GM23338 (cell line): ENCODE measurements around the gene ARFGEF2. TPM values are rescaled to one million over a fixed set of nuclear protein-coding genes. Genes with fewer than 3 reads are reported as not detected.

Experiments
- ATAC-seq: fragments of 200-7000 bp; cut with Tn5 transposase; 3 replicates; pipeline ENCODE4 v1.9.1; 2020
- DNase-seq: peaks from one replicate; pipeline ENCODE4 v3.0.0-alpha.2; 2015; ENCODE audit warnings: low spot score
- H2AFZ ChIP-seq: fragments of 200-600 bp; sonication (generic); 2 replicates; pipeline ENCODE4 v1.8.0; 2016; ENCODE audit warnings: antibody characterized with exemption, mild to moderate bottlenecking, moderate library complexity
- H3F3A ChIP-seq: fragments of 200-600 bp; sonication (generic); replicated peaks from 2 replicates; pipeline ENCODE4 v1.8.0; 2017; ENCODE audit warnings: antibody characterized with exemption, mixed run types, low read depth
- H3K27ac ChIP-seq: fragments of 200-600 bp; sonication (generic); 2 replicates; pipeline ENCODE4 v1.6.1; 2016; ENCODE audit warnings: low read depth
- H3K27me3 ChIP-seq: fragments of 200-600 bp; sonication (generic); 2 replicates; pipeline ENCODE4 v1.8.0; 2016; ENCODE audit warnings: mild to moderate bottlenecking, mixed run types, moderate library complexity; ENCODE audit not compliant: insufficient read depth
- H3K36me3 ChIP-seq: fragments of 200-600 bp; sonication (generic); 2 replicates; pipeline ENCODE4 v1.8.0; 2016; ENCODE audit warnings: mild to moderate bottlenecking; ENCODE audit not compliant: insufficient read depth
- H3K4me1 ChIP-seq: fragments of 200-600 bp; sonication (generic); 2 replicates; pipeline ENCODE4 v1.8.0; 2016; ENCODE audit warnings: mild to moderate bottlenecking, moderate library complexity; ENCODE audit not compliant: insufficient read depth
- H3K4me2 ChIP-seq: fragments of 200-600 bp; sonication (generic); 2 replicates; pipeline ENCODE4 v1.7.1; 2017; ENCODE audit warnings: mixed run types
- H3K4me3 ChIP-seq: fragments of 200-600 bp; sonication (generic); 2 replicates; pipeline ENCODE4 v1.6.1; 2016; ENCODE audit warnings: mixed run types
- H3K79me2 ChIP-seq: fragments of 200-600 bp; sonication (generic); replicated peaks from 2 replicates; pipeline ENCODE4 v1.8.0; 2017; ENCODE audit warnings: mild to moderate bottlenecking; ENCODE audit not compliant: insufficient read depth
- H3K9me2 ChIP-seq: fragments of 200-600 bp; sonication (generic); 2 replicates; pipeline ENCODE4 v1.8.0; 2017; ENCODE audit not compliant: insufficient read depth
- H4K20me1 ChIP-seq: fragments of 200-600 bp; sonication (generic); replicated peaks from 2 replicates; pipeline ENCODE4 v1.8.0; 2017; ENCODE audit warnings: mild to moderate bottlenecking; ENCODE audit not compliant: insufficient read depth
- H3K27ac Mint-ChIP-seq: 2 replicates; pipeline ENCODE4 v1.8.0; 2020; ENCODE audit warnings: inconsistent platforms, mild to moderate bottlenecking, moderate library complexity, mixed read lengths
- H3K27me3 Mint-ChIP-seq: 3 replicates; pipeline ENCODE4 v1.8.0; 2022; ENCODE audit warnings: low read depth, mild to moderate bottlenecking, moderate library complexity, mixed read lengths, inconsistent platforms; ENCODE audit not compliant: insufficient read depth, poor library complexity
- H3K36me3 Mint-ChIP-seq: 3 replicates; pipeline ENCODE4 v1.8.0; 2021; ENCODE audit warnings: low read depth, mild to moderate bottlenecking, inconsistent platforms, moderate library complexity, mixed read lengths
- H3K4me1 Mint-ChIP-seq: 3 replicates; pipeline ENCODE4 v1.8.0; 2020; ENCODE audit warnings: mild to moderate bottlenecking, inconsistent platforms, mixed read lengths
- H3K4me3 Mint-ChIP-seq: 3 replicates; pipeline ENCODE4 v1.8.0; 2021; ENCODE audit warnings: moderate library complexity, mild to moderate bottlenecking, inconsistent platforms, mixed read lengths
- H3K9me3 Mint-ChIP-seq: 3 replicates; pipeline ENCODE4 v1.8.0; 2020; ENCODE audit warnings: moderate library complexity, mild to moderate bottlenecking, inconsistent platforms, mixed read lengths
- CREB1 ChIP-seq: fragments of 250-450 bp; sonication (Bioruptor Pico); IDR thresholded peaks from 2 replicates; pipeline ENCODE4 v1.5.0; 2020; ENCODE audit warnings: low read depth, mild to moderate bottlenecking, moderate library complexity
- CTCF ChIP-seq, 2 experiments: fragments of 200-600 bp in 1 of 2; sonication (generic) in 1 of 2; conservative IDR thresholded peaks; 2 replicates each; pipeline versions ENCODE4 v1.5.1 to v1.6.1; 2016 to 2017; ENCODE audit warnings: antibody characterized with exemption in 2 of 2, low read depth in 2 of 2, mild to moderate bottlenecking in 2 of 2, moderate library complexity in 1 of 2
- EZH2 ChIP-seq: fragments of 200-600 bp; sonication (generic); IDR thresholded peaks from one replicate; pipeline ENCODE4 v1.8.0; 2017; ENCODE audit warnings: antibody characterized with exemption, mild to moderate bottlenecking, low read depth; ENCODE audit not compliant: unreplicated experiment
- EZH2phosphoT487 ChIP-seq: fragments of 200-600 bp; sonication (generic); IDR thresholded peaks from one replicate; pipeline ENCODE4 v1.8.1; 2018; ENCODE audit warnings: antibody characterized with exemption; ENCODE audit not compliant: unreplicated experiment
- JUNB ChIP-seq: IDR thresholded peaks from one replicate; pipeline ENCODE4 v1.6.1; 2016; ENCODE audit warnings: antibody characterized with exemption; ENCODE audit not compliant: unreplicated experiment
- NANOG ChIP-seq: IDR thresholded peaks from 2 replicates; pipeline ENCODE4 v1.6.1; 2016; ENCODE audit warnings: antibody characterized with exemption, borderline replicate concordance
- POLR2AphosphoS5 ChIP-seq: IDR thresholded peaks from 2 replicates; pipeline ENCODE4 v1.6.1; 2016; ENCODE audit warnings: antibody characterized with exemption, low read depth
- STAT1 ChIP-seq: IDR thresholded peaks from one replicate; pipeline ENCODE4 v1.6.1; 2016; ENCODE audit warnings: antibody characterized with exemption; ENCODE audit not compliant: unreplicated experiment
- ZNF114 ChIP-seq: fragments of 250-450 bp; sonication (Bioruptor Pico); IDR thresholded peaks from 2 replicates; pipeline ENCODE4 v1.5.0; 2020; ENCODE audit warnings: mild to moderate bottlenecking, moderate library complexity
- ZNF331 ChIP-seq: fragments of 250-450 bp; sonication (Bioruptor Pico); IDR thresholded peaks from 2 replicates; pipeline ENCODE4 v1.5.0; 2020; ENCODE audit warnings: low read depth, mild to moderate bottlenecking, moderate library complexity
- ZNF462 ChIP-seq: fragments of 250-450 bp; sonication (Bioruptor Pico); IDR thresholded peaks from 2 replicates; pipeline ENCODE4 v1.5.0; 2020; ENCODE audit warnings: mild to moderate bottlenecking, moderate library complexity
- polyA plus RNA-seq: library from polyadenylated mRNA; unstranded; fragments of >200 nt; fragmentation: Nextera tagmentation; extraction: Ambion mirVana; gene quantifications from 2 replicates; pipeline ENCODE4 v1.2.1, GENCODE V29; 2016
- total RNA-seq: library from RNA; depleted of rRNA; stranded (reverse); fragments of >200 nt; shearing (Covaris generic); gene quantifications from 2 replicates; pipeline ENCODE4 v1.2.3, GENCODE V29; 2014
- TF ChIP-seq, protein P1 (sequence below): IDR thresholded peaks from one replicate; pipeline ENCODE4 v1.6.1; 2018; ENCODE audit warnings: antibody characterized with exemption; ENCODE audit not compliant: unreplicated experiment
- TF ChIP-seq, protein P2 (sequence below): IDR thresholded peaks from 2 replicates; pipeline ENCODE4 v1.6.1; 2016; ENCODE audit warnings: antibody characterized with exemption

ARFGEF2 gene
- total and polyA plus RNA-seq, 2 experiments from 2014 or later = 7.2 to 25.5 TPM

GRCh38 chr20:49001741-49002140, 80.2 kb downstream of the ARFGEF2 start:
- Mint-ChIP-seq H3K36me3 (peaks cover 37% of the 10 kb centered on the region), H3K4me3 (no peak overlapping the region), H3K4me1 (no peaks in the 10 kb centered on the region), H3K27me3 (peaks cover 3% of the 10 kb centered on the region), H3K27ac (no peak overlapping the region), H3K9me3 (no peaks in the 10 kb centered on the region)
- Histone ChIP-seq H4K20me1 (peaks cover 3% of the 10 kb centered on the region), H3K79me2 (no peaks in the 10 kb centered on the region), H3K9me2 (no peaks in the 10 kb centered on the region), H3F3A (no peaks in the 10 kb centered on the region; the same call in 1 of the 2 replicates), H3K27me3 (no peaks in the 10 kb centered on the region), H3K4me1 (no peaks in the 10 kb centered on the region), H2AFZ (no peak overlapping the region), H3K27ac (no peak overlapping the region), H3K4me2 (no peak overlapping the region), H3K4me3 (no peak overlapping the region), H3K36me3 (peaks cover 24% of the 10 kb centered on the region)
- ATAC-seq (no peak), DNase-seq (no peak)
- no peak for TF ChIP-seq NANOG
- TF ChIP-seq, protein P1, sequence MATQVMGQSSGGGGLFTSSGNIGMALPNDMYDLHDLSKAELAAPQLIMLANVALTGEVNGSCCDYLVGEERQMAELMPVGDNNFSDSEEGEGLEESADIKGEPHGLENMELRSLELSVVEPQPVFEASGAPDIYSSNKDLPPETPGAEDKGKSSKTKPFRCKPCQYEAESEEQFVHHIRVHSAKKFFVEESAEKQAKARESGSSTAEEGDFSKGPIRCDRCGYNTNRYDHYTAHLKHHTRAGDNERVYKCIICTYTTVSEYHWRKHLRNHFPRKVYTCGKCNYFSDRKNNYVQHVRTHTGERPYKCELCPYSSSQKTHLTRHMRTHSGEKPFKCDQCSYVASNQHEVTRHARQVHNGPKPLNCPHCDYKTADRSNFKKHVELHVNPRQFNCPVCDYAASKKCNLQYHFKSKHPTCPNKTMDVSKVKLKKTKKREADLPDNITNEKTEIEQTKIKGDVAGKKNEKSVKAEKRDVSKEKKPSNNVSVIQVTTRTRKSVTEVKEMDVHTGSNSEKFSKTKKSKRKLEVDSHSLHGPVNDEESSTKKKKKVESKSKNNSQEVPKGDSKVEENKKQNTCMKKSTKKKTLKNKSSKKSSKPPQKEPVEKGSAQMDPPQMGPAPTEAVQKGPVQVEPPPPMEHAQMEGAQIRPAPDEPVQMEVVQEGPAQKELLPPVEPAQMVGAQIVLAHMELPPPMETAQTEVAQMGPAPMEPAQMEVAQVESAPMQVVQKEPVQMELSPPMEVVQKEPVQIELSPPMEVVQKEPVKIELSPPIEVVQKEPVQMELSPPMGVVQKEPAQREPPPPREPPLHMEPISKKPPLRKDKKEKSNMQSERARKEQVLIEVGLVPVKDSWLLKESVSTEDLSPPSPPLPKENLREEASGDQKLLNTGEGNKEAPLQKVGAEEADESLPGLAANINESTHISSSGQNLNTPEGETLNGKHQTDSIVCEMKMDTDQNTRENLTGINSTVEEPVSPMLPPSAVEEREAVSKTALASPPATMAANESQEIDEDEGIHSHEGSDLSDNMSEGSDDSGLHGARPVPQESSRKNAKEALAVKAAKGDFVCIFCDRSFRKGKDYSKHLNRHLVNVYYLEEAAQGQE = no peak
- TF ChIP-seq ZNF114 (CRISPR knock-in tag) = no peak
- no peak for TF ChIP-seq POLR2AphosphoS5
- TF ChIP-seq EZH2phosphoT487 = no peak
- TF ChIP-seq, protein P2, sequence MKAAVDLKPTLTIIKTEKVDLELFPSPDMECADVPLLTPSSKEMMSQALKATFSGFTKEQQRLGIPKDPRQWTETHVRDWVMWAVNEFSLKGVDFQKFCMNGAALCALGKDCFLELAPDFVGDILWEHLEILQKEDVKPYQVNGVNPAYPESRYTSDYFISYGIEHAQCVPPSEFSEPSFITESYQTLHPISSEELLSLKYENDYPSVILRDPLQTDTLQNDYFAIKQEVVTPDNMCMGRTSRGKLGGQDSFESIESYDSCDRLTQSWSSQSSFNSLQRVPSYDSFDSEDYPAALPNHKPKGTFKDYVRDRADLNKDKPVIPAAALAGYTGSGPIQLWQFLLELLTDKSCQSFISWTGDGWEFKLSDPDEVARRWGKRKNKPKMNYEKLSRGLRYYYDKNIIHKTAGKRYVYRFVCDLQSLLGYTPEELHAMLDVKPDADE = no peak
- TF ChIP-seq EZH2 = no peak
- TF ChIP-seq ZNF331 = no peak
- no peak for TF ChIP-seq JUNB
- TF ChIP-seq STAT1 = no peak
- no peak for TF ChIP-seq CREB1
- TF ChIP-seq ZNF462 (CRISPR knock-in tag) = no peak
- TF ChIP-seq CTCF (conservative IDR thresholded peaks at IDR 0.05; ENCODE audit: low read depth in 2 of 2) = no peak
